NCI-H1105 (cell line): ENCODE measurements around the gene DPH6.
"Not testable (repeated sequence)": the region's sequence is repeated elsewhere in the genome, so short reads cannot be mapped to it uniquely, and the experiment has no call there.

ENCODE experiments used
- DNase-seq: peaks from one replicate; lab custom pipeline; 2025; lab: John Stamatoyannopoulos, UW

The DPH6 gene

GRCh38 chr15:35545824-35546510 lies at the start of gene DPH6:
DPH6 (minus strand) TSS chr15:35546165; CDS start chr15:35546141, 24 bp downstream.
- DNase-seq = peak; percentile 69

GRCh38 chr15:35595656-35596055 lies 49.7 kb upstream of the DPH6 start:
- no peak for DNase-seq

GRCh38 chr15:35591987-35592386 lies 46.0 kb upstream of the DPH6 start:
- DNase-seq = not testable (repeated sequence)

GRCh38 chr15:35583863-35584528 lies 38.0 kb upstream of the DPH6 start:
- no peak for DNase-seq

- DNase-seq = no peak
Measured at GRCh38 chr15:35580606-35581005, 34.6 kb upstream of the DPH6 start.

- DNase-seq = no peak
Measured at GRCh38 chr15:35567392-35567791, 21.4 kb upstream of the DPH6 start.

GRCh38 chr15:35566991-35567390 lies 21.0 kb upstream of the DPH6 start:
- no peak for DNase-seq

GRCh38 chr15:35565901-35566300 lies 19.9 kb upstream of the DPH6 start:
- no peak for DNase-seq

- DNase-seq = no peak
Measured at GRCh38 chr15:35562641-35563040, 16.7 kb upstream of the DPH6 start.

GRCh38 chr15:35561308-35561707 lies 15.3 kb upstream of the DPH6 start:
- DNase-seq = no peak

GRCh38 chr15:35560870-35561269 lies 14.9 kb upstream of the DPH6 start:
- DNase-seq = no peak

GRCh38 chr15:35560258-35560657 lies 14.3 kb upstream of the DPH6 start:
- DNase-seq = no peak

- DNase-seq = no peak
Measured at GRCh38 chr15:35559683-35560082, 13.7 kb upstream of the DPH6 start.

- DNase-seq = no peak
Measured at GRCh38 chr15:35557544-35557943, 11.6 kb upstream of the DPH6 start.

- DNase-seq = no peak
Measured at GRCh38 chr15:35557012-35557411, 11.0 kb upstream of the DPH6 start.

- DNase-seq = no peak
Measured at GRCh38 chr15:35555244-35555643, 9.3 kb upstream of the DPH6 start.

- no peak for DNase-seq
Measured at GRCh38 chr15:35550957-35551356, 5.0 kb upstream of the DPH6 start.

- no peak for DNase-seq
Measured at GRCh38 chr15:35549567-35549966, 3.6 kb upstream of the DPH6 start.

GRCh38 chr15:35548435-35548834 lies 2.5 kb upstream of the DPH6 start:
- DNase-seq = no peak

- no peak for DNase-seq
Measured at GRCh38 chr15:35547775-35548364, 1.9 kb upstream of the DPH6 start.

- DNase-seq = no peak
Measured at GRCh38 chr15:35546511-35547381, 781 bp upstream of the DPH6 start.

GRCh38 chr15:35545316-35545823 lies 595 bp downstream of the DPH6 start:
- no peak for DNase-seq
